Measurements from ENCODE around the gene HOXD9. TPM values are rescaled to one million over a fixed set of nuclear protein-coding genes. Genes with fewer than 3 reads are reported as not detected.

Gene HOXD9
- total and polyA plus RNA-seq, 4 experiments from 2014 or later: not detected

DNA sequence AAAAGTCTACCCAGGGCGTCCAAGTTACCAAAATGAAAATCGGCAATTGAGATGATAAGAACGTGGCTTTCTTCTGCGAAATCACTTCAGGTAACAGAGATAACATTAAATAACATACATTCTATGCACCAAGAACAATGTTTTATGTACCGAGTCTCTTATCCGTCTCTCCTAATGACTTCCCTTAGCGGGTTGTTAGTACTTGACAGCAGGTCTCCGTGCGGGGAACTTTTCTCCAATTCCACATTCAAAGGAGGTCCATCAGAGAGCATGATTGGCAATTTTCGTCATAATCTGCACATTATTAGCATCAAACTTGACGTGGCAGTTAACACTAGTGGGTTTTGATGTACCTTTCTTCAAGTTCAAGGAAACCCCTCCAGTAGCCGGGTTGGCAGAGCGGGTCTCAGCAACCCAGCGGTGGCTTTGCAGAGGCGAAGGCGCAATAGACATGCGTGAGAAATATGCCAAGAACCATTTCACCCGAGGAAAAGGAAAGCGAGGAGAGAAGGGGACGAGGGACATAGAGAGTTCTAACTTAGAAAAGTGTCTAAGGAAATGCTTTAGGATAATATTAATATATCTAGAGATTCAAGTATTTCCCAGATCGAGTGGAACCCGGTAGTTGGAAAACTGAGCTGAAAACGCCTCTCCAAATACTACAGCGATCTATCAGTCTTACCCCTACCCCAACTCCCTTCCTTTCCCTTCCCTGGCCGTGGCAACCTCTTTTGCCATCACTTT, 43.8 kb upstream of the HOXD9 start:
- intact Hi-C loops (cut with micrococcal nuclease): loop anchor here (2.0 to 5.0 kb wide), 3 partner anchors 18 to 76 kb away; partner anchors contain the start of gene LNPK
- H3K9me3 ChIP-seq (ENCODE audit: control insufficient read depth in 1 of 2, low read length in 2 of 2): no peaks in the 10 kb centered on the region
- no peaks in the 10 kb centered on the region for H3K36me3 ChIP-seq (ENCODE audit: insufficient read depth, low read length)
- H3K4me1 ChIP-seq (ENCODE audit: insufficient read depth, low read length): no peaks in the 10 kb centered on the region
- no peak for DNase-seq
- Mint-ChIP-seq H3K9me3 (peaks cover 4 to 58% (median 53%) of the 10 kb centered on the region in 8 donors), H3K27ac (peak overlapping the region in 5 of 7 donors; percentile 84 to 95 (median 91)), H3K27me3 (peaks cover 59 to 62% of the 10 kb centered on the region in 2 donors), H3K4me1 (peaks cover 3 to 14% (median 8%) of the 10 kb centered on the region in 4 donors), H3K4me3 (peak overlapping the region in 7 of 8 donors; percentile 64 to 82 (median 75)), H3K36me3 (peaks cover 0 to 11% of the 10 kb centered on the region in 2 donors)
- H3K27ac ChIP-seq (ENCODE audit: low read depth, low read length): no peak overlapping the region
- POLR2A ChIA-PET (ENCODE audit: partially characterized antibody): no interaction called here
- peaks cover 83% of the 10 kb centered on the region for H3K27me3 ChIP-seq (ENCODE audit: insufficient read depth, low read length)
- H3K4me3 ChIP-seq (ENCODE audit: low read length in 2 of 2): no peak overlapping the region
- CTCF ChIA-PET (ENCODE audit: partially characterized antibody): no interaction called here

DNA sequence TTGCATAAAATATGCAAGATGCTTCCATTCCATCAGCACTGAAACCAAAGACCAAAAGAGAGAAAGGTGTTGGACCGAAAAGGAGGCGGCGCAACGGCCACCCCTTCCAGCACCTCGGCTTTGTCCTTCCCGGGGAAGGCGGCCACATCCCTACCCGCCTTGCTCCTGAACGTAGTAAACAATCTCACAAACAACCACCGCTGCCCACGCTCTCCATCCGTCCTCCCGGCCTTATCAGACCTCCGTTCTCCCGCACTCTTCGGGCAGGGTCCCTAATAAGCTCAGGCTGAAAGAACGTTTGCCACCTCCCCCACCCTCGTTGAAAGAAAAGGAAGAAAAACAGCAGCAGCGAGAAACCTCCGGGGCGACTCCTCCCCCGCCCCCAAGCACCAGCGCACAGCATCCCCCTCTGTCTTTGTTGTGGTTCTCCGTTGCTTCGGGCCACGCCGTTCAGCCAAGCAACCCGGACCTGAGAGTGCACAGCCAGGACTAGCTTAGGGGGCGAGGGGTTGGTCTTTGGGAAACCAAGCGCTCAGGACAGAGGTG, 43.2 kb upstream of the HOXD9 start:
- Histone ChIP-seq H3K4me1 (ENCODE audit: insufficient read depth, low read length) (no peaks in the 10 kb centered on the region), H3K36me3 (ENCODE audit: insufficient read depth, low read length) (no peaks in the 10 kb centered on the region), H3K27ac (ENCODE audit: low read depth, low read length) (no peak overlapping the region), H3K4me3 (ENCODE audit: low read length in 2 of 2) (no peak overlapping the region), H3K9me3 (ENCODE audit: control insufficient read depth in 1 of 2, low read length in 2 of 2) (no peaks in the 10 kb centered on the region), H3K27me3 (ENCODE audit: insufficient read depth, low read length) (peaks cover 85% of the 10 kb centered on the region)
- peaks cover 4 to 64% (median 59%) of the 10 kb centered on the region in 8 donors for H3K9me3 Mint-ChIP-seq
- H3K27me3 Mint-ChIP-seq: peaks cover 60 to 62% of the 10 kb centered on the region in 2 donors
- ChIA-PET CTCF (ENCODE audit: partially characterized antibody) (no interaction called here), POLR2A (ENCODE audit: partially characterized antibody) (no interaction called here)
- peak overlapping the region; percentile 47 to 82 (median 72) for H3K4me3 Mint-ChIP-seq
- intact Hi-C loops (cut with micrococcal nuclease): loop anchor here (2.0 to 5.0 kb wide), 3 partner anchors 17 to 77 kb away; partner anchors contain the start of gene LNPK
- H3K4me1 Mint-ChIP-seq: peaks cover 3 to 18% (median 9%) of the 10 kb centered on the region in 4 donors
- no peak for DNase-seq
- H3K27ac Mint-ChIP-seq: peak overlapping the region in 6 of 7 donors; percentile 32 to 95 (median 87)
- peaks cover 0 to 15% of the 10 kb centered on the region in 2 donors for H3K36me3 Mint-ChIP-seq

DNA sequence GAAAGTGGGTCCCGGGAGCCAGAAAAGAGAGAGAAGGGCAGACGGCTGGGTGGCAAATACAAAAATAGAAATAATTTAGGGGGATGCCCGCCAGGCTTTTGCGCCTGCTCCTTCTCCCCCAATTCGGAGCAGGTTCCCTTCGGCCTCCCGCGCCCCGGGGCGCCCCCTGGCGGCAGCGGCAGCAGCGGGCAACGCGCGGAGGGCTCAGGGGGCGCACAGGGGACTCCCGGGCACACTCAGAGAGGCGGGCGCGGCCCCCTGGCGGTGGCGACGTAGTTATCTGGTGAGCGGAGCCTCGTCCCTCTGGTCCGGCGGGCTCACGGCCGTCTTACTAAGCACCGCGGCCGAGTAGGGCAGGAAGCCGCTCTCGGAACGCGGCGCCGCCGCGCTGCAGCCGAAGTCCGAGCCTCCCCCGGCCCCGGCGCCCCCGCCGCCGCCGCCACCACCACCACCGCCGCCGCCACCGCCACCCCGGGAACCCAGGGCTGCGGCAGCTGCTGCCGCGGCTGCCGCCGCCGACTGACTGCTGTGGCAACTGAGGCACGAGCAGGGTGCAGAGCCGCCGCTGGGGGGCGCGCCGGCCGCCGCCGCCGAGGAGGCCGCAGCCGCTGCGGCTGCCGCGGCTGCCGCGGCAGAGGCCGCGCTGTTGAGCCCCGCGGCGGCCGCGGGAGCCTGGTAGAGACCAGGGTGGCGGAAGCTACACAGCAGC, 42.5 kb upstream of the HOXD9 start:
- Mint-ChIP-seq H3K4me1 (peaks cover 3 to 24% (median 9%) of the 10 kb centered on the region in 4 donors), H3K27me3 (peaks cover 62 to 63% of the 10 kb centered on the region in 2 donors), H3K36me3 (peaks cover 0 to 16% of the 10 kb centered on the region in 2 donors), H3K4me3 (peak overlapping the region in 6 of 8 donors; percentile 64 to 82 (median 72)), H3K27ac (peak overlapping the region in 4 of 7 donors; percentile 90 to 95 (median 92)), H3K9me3 (peaks cover 4 to 70% (median 65%) of the 10 kb centered on the region in 8 donors)
- Histone ChIP-seq H3K9me3 (ENCODE audit: control insufficient read depth in 1 of 2, low read length in 2 of 2) (no peaks in the 10 kb centered on the region), H3K27me3 (ENCODE audit: insufficient read depth, low read length) (peaks cover 85% of the 10 kb centered on the region), H3K4me3 (ENCODE audit: low read length in 2 of 2) (no peak overlapping the region), H3K4me1 (ENCODE audit: insufficient read depth, low read length) (no peaks in the 10 kb centered on the region), H3K36me3 (ENCODE audit: insufficient read depth, low read length) (no peaks in the 10 kb centered on the region), H3K27ac (ENCODE audit: low read depth, low read length) (no peak overlapping the region)
- intact Hi-C loops (cut with micrococcal nuclease): loop anchor here (2.0 to 5.0 kb wide), 3 partner anchors 17 to 78 kb away; partner anchors contain the start of gene LNPK
- ChIA-PET CTCF (ENCODE audit: partially characterized antibody) (no interaction called here), POLR2A (ENCODE audit: partially characterized antibody) (no interaction called here)
- peak in 1 of 5 donors; percentile 24 for DNase-seq

DNA sequence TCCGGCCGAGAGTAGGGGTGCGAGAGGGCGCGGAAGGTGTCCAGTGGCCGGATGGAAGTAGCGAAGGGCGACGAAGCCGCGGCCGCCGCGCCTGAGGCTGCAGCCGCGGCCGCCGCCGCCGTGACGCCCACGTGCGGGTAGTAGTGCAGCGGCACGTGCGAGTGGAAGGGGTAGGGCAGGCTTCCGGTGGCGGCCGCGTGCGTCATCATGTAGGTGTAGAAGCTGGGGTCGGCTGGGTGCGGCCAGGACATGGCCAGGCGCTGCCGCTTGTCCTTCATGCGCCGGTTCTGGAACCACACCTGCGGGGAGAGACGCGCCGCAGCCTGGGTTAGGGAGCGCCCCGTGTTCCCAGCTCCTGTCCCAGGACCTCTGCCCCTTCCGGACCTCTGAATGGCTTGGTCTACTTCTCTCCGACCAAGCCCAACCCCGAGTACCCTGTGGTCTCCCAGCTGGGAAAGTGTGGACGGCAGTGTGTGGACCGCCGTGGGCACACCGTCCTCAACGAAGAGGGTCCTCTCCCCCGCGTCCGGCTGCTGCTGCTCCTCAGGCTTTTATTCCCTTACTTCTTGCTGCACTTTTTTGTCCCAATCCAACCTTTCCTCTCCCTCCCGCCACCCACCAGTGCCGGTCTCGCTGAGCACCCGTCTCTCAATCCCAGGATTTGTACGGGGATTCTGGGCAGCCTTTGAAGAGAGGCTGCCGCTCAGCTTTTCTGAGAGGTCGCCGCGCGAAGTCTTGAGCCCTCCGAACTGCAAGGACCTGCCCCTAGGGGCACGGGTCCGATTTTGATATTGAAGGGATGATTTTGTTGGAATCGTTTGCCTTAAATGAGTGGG, 41.8 kb upstream of the HOXD9 start:
- H3K4me3 ChIP-seq (ENCODE audit: low read length in 2 of 2): no peak overlapping the region
- H3K36me3 Mint-ChIP-seq: peaks cover 0 to 17% of the 10 kb centered on the region in 2 donors
- H3K9me3 ChIP-seq (ENCODE audit: control insufficient read depth in 1 of 2, low read length in 2 of 2): no peaks in the 10 kb centered on the region
- DNase-seq: no peak
- H3K27me3 ChIP-seq (ENCODE audit: insufficient read depth, low read length): peaks cover 85% of the 10 kb centered on the region
- peak overlapping the region; percentile 30 to 68 (median 58) for H3K4me3 Mint-ChIP-seq
- POLR2A ChIA-PET (ENCODE audit: partially characterized antibody): no interaction called here
- H3K27me3 Mint-ChIP-seq: peaks cover 57 to 63% of the 10 kb centered on the region in 2 donors
- no peak overlapping the region for H3K27ac ChIP-seq (ENCODE audit: low read depth, low read length)
- no peaks in the 10 kb centered on the region for H3K36me3 ChIP-seq (ENCODE audit: insufficient read depth, low read length)
- H3K9me3 Mint-ChIP-seq: peaks cover 4 to 73% (median 60%) of the 10 kb centered on the region in 8 donors
- no peaks in the 10 kb centered on the region for H3K4me1 ChIP-seq (ENCODE audit: insufficient read depth, low read length)
- intact Hi-C loops (cut with micrococcal nuclease): no loop called here
- peak overlapping the region in 5 of 7 donors; percentile 82 to 92 (median 91) for H3K27ac Mint-ChIP-seq
- H3K4me1 Mint-ChIP-seq: peaks cover 3 to 31% (median 9%) of the 10 kb centered on the region in 4 donors
- CTCF ChIA-PET (ENCODE audit: partially characterized antibody): no interaction called here

DNA sequence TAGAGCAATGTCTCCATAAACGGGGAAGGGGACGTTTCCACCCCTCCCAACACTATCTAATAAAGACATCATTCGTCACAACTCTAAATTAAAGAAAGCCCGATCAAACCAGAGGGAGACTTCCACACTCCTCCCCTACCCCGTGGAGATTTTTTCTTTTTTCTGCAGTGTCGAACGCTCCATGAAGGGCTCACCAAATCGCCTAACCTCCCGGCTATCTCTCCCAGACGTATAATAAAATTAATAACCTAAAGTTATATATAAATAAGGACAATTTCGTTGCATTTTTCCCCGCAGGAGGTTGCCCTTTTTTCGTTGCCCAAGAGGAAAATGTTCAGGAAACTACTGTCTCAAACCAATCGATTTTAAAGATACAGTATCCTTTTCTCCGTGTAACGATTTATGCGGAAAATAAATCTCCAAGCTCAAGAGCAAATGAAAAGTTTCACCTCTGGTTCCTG, 41.1 kb upstream of the HOXD9 start:
- Mint-ChIP-seq H3K9me3 (peaks cover 4 to 71% (median 56%) of the 10 kb centered on the region in 8 donors), H3K4me1 (peaks cover 3 to 33% (median 10%) of the 10 kb centered on the region in 4 donors), H3K4me3 (peak overlapping the region; percentile 30 to 70 (median 60)), H3K27ac (peak overlapping the region in 6 of 7 donors; percentile 30 to 92 (median 90)), H3K27me3 (peaks cover 55 to 60% of the 10 kb centered on the region in 2 donors), H3K36me3 (peaks cover 0 to 17% of the 10 kb centered on the region in 2 donors)
- no peaks in the 10 kb centered on the region for H3K9me3 ChIP-seq (ENCODE audit: control insufficient read depth in 1 of 2, low read length in 2 of 2)
- no peaks in the 10 kb centered on the region for H3K36me3 ChIP-seq (ENCODE audit: insufficient read depth, low read length)
- peaks cover 87% of the 10 kb centered on the region for H3K27me3 ChIP-seq (ENCODE audit: insufficient read depth, low read length)
- no peak overlapping the region for H3K27ac ChIP-seq (ENCODE audit: low read depth, low read length)
- ChIA-PET CTCF (ENCODE audit: partially characterized antibody) (interaction anchor here (1.2 kb wide), 1 partner anchor 45 kb away, joined by 3 read pairs; no protein-coding TSS in a partner anchor), POLR2A (ENCODE audit: partially characterized antibody) (no interaction called here)
- H3K4me3 ChIP-seq (ENCODE audit: low read length in 2 of 2): no peak overlapping the region
- H3K4me1 ChIP-seq (ENCODE audit: insufficient read depth, low read length): no peaks in the 10 kb centered on the region
- intact Hi-C loops (cut with micrococcal nuclease): no loop called here
- DNase-seq: peak in 1 of 5 donors; percentile 21

DNA sequence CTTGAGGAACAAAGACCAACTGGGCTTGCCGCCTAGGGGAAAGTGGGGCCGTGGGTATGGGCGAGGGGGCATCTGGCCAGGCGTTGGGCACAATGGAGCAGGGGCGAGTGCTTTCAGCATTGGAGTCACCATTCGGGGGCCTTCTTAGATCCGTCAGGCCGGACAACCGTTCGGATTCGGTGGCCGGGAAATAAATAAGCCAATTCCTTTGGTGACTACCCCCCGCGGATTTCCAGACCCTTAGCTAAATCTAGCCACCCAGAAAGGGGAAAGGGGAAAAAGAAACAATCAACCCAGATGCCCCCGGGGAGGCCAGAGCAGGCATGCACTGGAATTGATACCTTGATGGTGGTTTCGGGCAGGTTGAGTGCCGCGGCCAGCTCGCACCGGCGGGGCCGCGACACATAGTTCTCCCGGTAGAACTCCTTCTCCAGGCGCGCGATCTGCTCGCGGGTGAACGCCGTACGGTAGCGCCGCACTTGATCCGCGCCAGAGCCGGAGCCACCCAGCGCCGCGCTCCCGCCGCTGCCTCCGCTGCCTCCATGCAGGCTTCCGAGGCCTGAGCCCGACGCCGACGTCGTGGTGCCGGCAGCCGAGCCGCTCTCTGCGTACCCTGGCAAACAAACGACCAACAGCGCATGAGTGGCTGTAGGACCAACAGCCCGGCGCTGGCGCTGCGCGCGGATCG, 40.5 kb upstream of the HOXD9 start:
- Mint-ChIP-seq H3K27ac (peak overlapping the region in 5 of 7 donors; percentile 82 to 96 (median 90)), H3K36me3 (peaks cover 0 to 17% of the 10 kb centered on the region in 2 donors), H3K27me3 (peaks cover 57 to 64% of the 10 kb centered on the region in 2 donors), H3K4me3 (peak overlapping the region in 5 of 8 donors; percentile 24 to 70 (median 57)), H3K9me3 (peaks cover 3 to 76% (median 58%) of the 10 kb centered on the region in 8 donors), H3K4me1 (peaks cover 4 to 39% (median 11%) of the 10 kb centered on the region in 4 donors)
- H3K9me3 ChIP-seq (ENCODE audit: control insufficient read depth in 1 of 2, low read length in 2 of 2): no peaks in the 10 kb centered on the region
- ChIA-PET CTCF (ENCODE audit: partially characterized antibody) (interaction anchor here (0.7 to 1.2 kb wide), 2 partner anchors 12 to 45 kb away, joined by 3 read pairs; no protein-coding TSS in a partner anchor), POLR2A (ENCODE audit: partially characterized antibody) (no interaction called here)
- peak in 1 of 5 donors; percentile 38 for DNase-seq
- H3K36me3 ChIP-seq (ENCODE audit: insufficient read depth, low read length): no peaks in the 10 kb centered on the region
- no peak overlapping the region for H3K27ac ChIP-seq (ENCODE audit: low read depth, low read length)
- intact Hi-C loops (cut with micrococcal nuclease): no loop called here
- peaks cover 87% of the 10 kb centered on the region for H3K27me3 ChIP-seq (ENCODE audit: insufficient read depth, low read length)
- no peaks in the 10 kb centered on the region for H3K4me1 ChIP-seq (ENCODE audit: insufficient read depth, low read length)
- H3K4me3 ChIP-seq (ENCODE audit: low read length in 2 of 2): no peak overlapping the region
